Measurements from ENCODE around the gene DPF3. TPM values are rescaled to one million over a fixed set of nuclear protein-coding genes. Genes with fewer than 3 reads are reported as not detected.

DPF3 gene
- total RNA-seq, 1 experiment from 2014 or later, result not detected

- DNase-seq (ENCODE audit: low read depth, low spot score), result no peak
- intact Hi-C loops (cut with micrococcal nuclease; ENCODE audit: unreplicated experiment), result no loop called here
- H3K27ac ChIP-seq (ENCODE audit: low read length), result no peak overlapping the region
- no peak for ATAC-seq
- H3K27me3 ChIP-seq (ENCODE audit: control insufficient read depth, insufficient read depth, low read length), result peaks cover 2% of the 10 kb centered on the region; the same call in 1 of the 2 replicates
- ChIA-PET POLR2A (no interaction called here), CTCF (no interaction called here)
- no peaks in the 10 kb centered on the region for H3K36me3 ChIP-seq (ENCODE audit: control insufficient read depth, insufficient read depth, low read length)
- in situ Hi-C loops (cut with HindIII; ENCODE audit: low pct_unique_long_range_greater_than_20kb, low sequenced_read_pairs), result no loop called here
- no peaks in the 10 kb centered on the region for H3K4me1 ChIP-seq (ENCODE audit: control insufficient read depth, insufficient read depth, low read length)
- no peak overlapping the region for H3K4me3 ChIP-seq (ENCODE audit: low read depth in 2 of 2, low read length in 2 of 2)
- no peak for TF ChIP-seq SIN3A (IDR thresholded peaks at IDR 0.05; ENCODE audit: borderline replicate concordance, insufficient read depth, low read depth, low read length)
- TF ChIP-seq POLR2AphosphoS5 (IDR thresholded peaks at IDR 0.05; ENCODE audit: low read depth, low read length), result no peak
- TF ChIP-seq REST (IDR thresholded peaks at IDR 0.05; ENCODE audit: insufficient read depth in 1 of 2, low read depth in 2 of 2, low read length in 1 of 2), result no peak
- no peak for TF ChIP-seq TCF7L2 (IDR thresholded peaks at IDR 0.05; ENCODE audit: low read depth, low read length)
- no peak for TF ChIP-seq CTCF (IDR thresholded peaks at IDR 0.05)
- no peaks in the 10 kb centered on the region for H3K9me3 ChIP-seq (ENCODE audit: control insufficient read depth, insufficient read depth, low read depth, low read length)
- BruUV-seq (replicated peaks), result no TSS peak
These were observed 260.4 kb downstream of the DPF3 start for GRCh38 chr14:72633551-72633950.

GRCh38 chr14:72632727-72633126 lies 261.2 kb downstream of the DPF3 start:
- Histone ChIP-seq H3K4me1 (ENCODE audit: control insufficient read depth, insufficient read depth, low read length) (no peaks in the 10 kb centered on the region), H3K27ac (ENCODE audit: low read length) (no peak overlapping the region), H3K9me3 (ENCODE audit: control insufficient read depth, insufficient read depth, low read depth, low read length) (no peaks in the 10 kb centered on the region), H3K4me3 (ENCODE audit: low read depth in 2 of 2, low read length in 2 of 2) (no peak overlapping the region), H3K27me3 (ENCODE audit: control insufficient read depth, insufficient read depth, low read length) (peaks cover 2% of the 10 kb centered on the region; the same call in 1 of the 2 replicates), H3K36me3 (ENCODE audit: control insufficient read depth, insufficient read depth, low read length) (no peaks in the 10 kb centered on the region)
- no peak for TF ChIP-seq TCF7L2 (IDR thresholded peaks at IDR 0.05; ENCODE audit: low read depth, low read length)
- no peak for TF ChIP-seq SIN3A (IDR thresholded peaks at IDR 0.05; ENCODE audit: borderline replicate concordance, insufficient read depth, low read depth, low read length)
- no peak for TF ChIP-seq CTCF (IDR thresholded peaks at IDR 0.05)
- in situ Hi-C loops (cut with HindIII; ENCODE audit: low pct_unique_long_range_greater_than_20kb, low sequenced_read_pairs) (no loop called here), intact Hi-C loops (cut with micrococcal nuclease; ENCODE audit: unreplicated experiment) (no loop called here)
- BruUV-seq (replicated peaks), result no TSS peak
- POLR2A ChIA-PET, result no interaction called here
- no peak for DNase-seq (ENCODE audit: low read depth, low spot score)
- ATAC-seq, result no peak
- CTCF ChIA-PET, result no interaction called here
